SK-N-SH (cell line): Measurements from ENCODE around the gene RNF151. TPM values are rescaled to one million over a fixed set of nuclear protein-coding genes. Genes with fewer than 3 reads are reported as not detected.

Experiments used
- CTCF ChIA-PET: fragments of 300-600, 350-600 bp; formaldehyde crosslinking; extraction: SDS; loops from one replicate; lab custom pipeline; 2021; lab: Yijun Ruan, JAX
- POLR2A ChIA-PET: fragments of 350-600 bp; sonication (Branson Sonifier 250); formaldehyde crosslinking; extraction: SDS; loops from one replicate; lab custom pipeline; 2020; ENCODE audit warnings: antibody characterized with exemption, inconsistent platforms; lab: Yijun Ruan, JAX
- DNase-seq: peaks from one replicate; pipeline ENCODE4 v3.0.0; 2012
- H2AFZ ChIP-seq: fragments of 200-600 bp; sonication (generic); 2 replicates; pipeline ENCODE4 v1.8.1; 2016; ENCODE audit warnings: antibody characterized with exemption, mild to moderate bottlenecking, low read depth
- H3F3A ChIP-seq: fragments of 200-600 bp; sonication (generic); replicated peaks from 2 replicates; pipeline ENCODE3; 2016; ENCODE audit warnings: antibody characterized with exemption, mild to moderate bottlenecking; ENCODE audit not compliant: insufficient read depth
- H3K27ac ChIP-seq, 2 experiments: fragments of 200-500 bp in 1 of 2; fragments of 200-600 bp in 1 of 2; sonication (Bioruptor generic) in 1 of 2; sonication (generic), shearing (Covaris generic) in 1 of 2; 2 replicates each; pipeline versions ENCODE4 v1.5.1 to v1.6.1; 2014 to 2016; ENCODE audit warnings: low read depth in 2 of 2, inconsistent platforms in 1 of 2, low read length in 1 of 2, mild to moderate bottlenecking in 1 of 2, mixed read lengths in 1 of 2
- H3K27me3 ChIP-seq: fragments of 200-600 bp; sonication (generic), shearing (Covaris generic); 2 replicates; pipeline ENCODE4 v1.6.1; 2016; ENCODE audit warnings: mixed run types; ENCODE audit not compliant: insufficient read depth
- H3K36me3 ChIP-seq, 2 experiments: fragments of 200-500 bp in 1 of 2; fragments of 200-600 bp in 1 of 2; sonication (Bioruptor generic) in 1 of 2; sonication (generic) in 1 of 2; replicated peaks in 1 of 2; 2 replicates each; pipeline versions ENCODE3 to v1.5.1; 2014 to 2016; ENCODE audit warnings: low read length in 1 of 2, mild to moderate bottlenecking in 1 of 2; ENCODE audit not compliant: insufficient read depth in 2 of 2, control insufficient read depth in 1 of 2
- H3K4me1 ChIP-seq, 2 experiments: fragments of 200-500 bp in 1 of 2; fragments of 200-600 bp in 1 of 2; sonication (Bioruptor generic) in 1 of 2; sonication (generic), shearing (Covaris generic) in 1 of 2; 2 replicates each; pipeline versions ENCODE4 v1.5.1 to v1.6.1; 2014 to 2016; ENCODE audit warnings: low read depth in 1 of 2, low read length in 1 of 2, mixed run types in 1 of 2; ENCODE audit not compliant: insufficient read depth in 2 of 2, control insufficient read depth in 1 of 2
- H3K4me2 ChIP-seq: fragments of 200-600 bp; sonication (generic), shearing (Covaris generic); 2 replicates; pipeline ENCODE4 v1.6.1; 2017; ENCODE audit warnings: mixed run types
- H3K4me3 ChIP-seq, 2 experiments: fragments of 200-500 bp in 1 of 2; fragments of 200-600 bp in 1 of 2; sonication (Bioruptor generic) in 1 of 2; sonication (generic), shearing (Covaris generic) in 1 of 2; 2 replicates each; pipeline versions ENCODE4 v1.5.1 to v1.8.1; 2014 to 2016; ENCODE audit warnings: low read depth in 2 of 2, inconsistent platforms in 1 of 2, low read length in 1 of 2, mild to moderate bottlenecking in 1 of 2, mixed read lengths in 1 of 2, moderate library complexity in 1 of 2
- H3K79me2 ChIP-seq: fragments of 200-600 bp; sonication (generic); 2 replicates; pipeline ENCODE4 v1.8.1; 2017; ENCODE audit warnings: mild to moderate bottlenecking; ENCODE audit not compliant: insufficient read depth
- H3K9ac ChIP-seq: fragments of 200-600 bp; sonication (generic); 2 replicates; pipeline ENCODE4 v1.6.1; 2017; ENCODE audit warnings: mixed run types
- H3K9me2 ChIP-seq: fragments of 200-600 bp; sonication (generic); 2 replicates; pipeline ENCODE4 v1.6.1; 2017; ENCODE audit warnings: mixed run types
- H3K9me3 ChIP-seq: fragments of 200-600 bp; sonication (generic); 2 replicates; pipeline ENCODE4 v1.6.1; 2017; ENCODE audit warnings: mixed run types, mild to moderate bottlenecking, moderate library complexity
- H4K20me1 ChIP-seq: fragments of 200-600 bp; sonication (generic); 2 replicates; pipeline ENCODE4 v1.6.1; 2017; ENCODE audit warnings: mild to moderate bottlenecking, mixed run types; ENCODE audit not compliant: insufficient read depth
- CTCF ChIP-seq: fragments of 200-600 bp; sonication (generic); IDR thresholded peaks from 2 replicates; pipeline ENCODE4 v1.6.1; 2017; ENCODE audit warnings: antibody characterized with exemption, mild to moderate bottlenecking, moderate library complexity
- ELF1 ChIP-seq: IDR thresholded peaks from 2 replicates; pipeline ENCODE4 v1.4.0; 2012
- GABPA ChIP-seq: IDR thresholded peaks from 2 replicates; pipeline ENCODE4 v1.4.0; 2012; ENCODE audit warnings: low read depth, mild to moderate bottlenecking
- GATA2 ChIP-seq: sonication (generic); formaldehyde crosslinking; IDR thresholded peaks from 2 replicates; pipeline ENCODE4 v1.5.0; 2020; ENCODE audit warnings: mild to moderate bottlenecking, missing genetic modification reagents
- MAX ChIP-seq: IDR thresholded peaks from 2 replicates; pipeline ENCODE4 v1.4.0; 2012; ENCODE audit warnings: low read depth
- MEF2A ChIP-seq: IDR thresholded peaks from 2 replicates; pipeline ENCODE4 v1.4.0; 2012; ENCODE audit warnings: low read depth, borderline replicate concordance
- MXI1 ChIP-seq: IDR thresholded peaks from 2 replicates; pipeline ENCODE4 v1.6.1; 2012; ENCODE audit warnings: mild to moderate bottlenecking, low read depth, low read length, improper control_type of control experiment
- POLR2AphosphoS5 ChIP-seq: IDR thresholded peaks from 2 replicates; pipeline ENCODE4 v1.6.1; 2012; ENCODE audit warnings: low read depth, low read length
- RAD21 ChIP-seq: IDR thresholded peaks from 2 replicates; pipeline ENCODE4 v1.6.1; 2012; ENCODE audit warnings: mild to moderate bottlenecking, low read length
- REST ChIP-seq: IDR thresholded peaks from 2 replicates; pipeline ENCODE4 v1.6.1; 2012; ENCODE audit warnings: mild to moderate bottlenecking, low read depth, low read length, moderate library complexity
- RFX5 ChIP-seq: IDR thresholded peaks from 2 replicates; pipeline ENCODE4 v1.6.1; 2012; ENCODE audit warnings: mild to moderate bottlenecking, improper control_type of control experiment, low read length
- TAF1 ChIP-seq: IDR thresholded peaks from 2 replicates; pipeline ENCODE4 v1.6.1; 2012; ENCODE audit warnings: low read depth, mild to moderate bottlenecking, low read length, moderate library complexity, borderline replicate concordance
- WGBS: methylation state at CpG from one replicate; pipeline ENCODE4 v1.1.6; 2017; ENCODE audit warnings: low lambda C conversion rate; 5-methylcytosine and 5-hydroxymethylcytosine counted together
- polyA plus RNA-seq, 3 experiments: library from polyadenylated mRNA; depleted of rRNA; stranded (reverse); fragments of >200 nt; gene quantifications; 2 replicates each; pipeline ENCODE4 v1.2.3, GENCODE V29; 2012

Gene RNF151
- polyA plus RNA-seq, 1 of the 3 experiments (the other 2 are of a cell fraction) = 0.07 TPM

- Histone ChIP-seq H3K27me3 (no peaks in the 10 kb centered on the region), H3K4me2 (peak within 1 kb of the TSS; percentile 99), H3K4me3 (peak within 1 kb of the TSS; percentile 91 to 95), H3K9me2 (no peaks in the 10 kb centered on the region), H3K9me3 (no peaks in the 10 kb centered on the region), H3K79me2 (no peaks in the 10 kb centered on the region), H3K27ac (peak within 1 kb of the TSS in 1 of 2 experiments; percentile 64; a peak in 1 of 4 replicates), H3K4me1 (peaks cover 0 to 10% of the 10 kb centered on the region in 2 experiments; a peak in 2 of 4 replicates), H4K20me1 (no peaks in the 10 kb centered on the region), H3K9ac (peak within 1 kb of the TSS; percentile 81), H3K36me3 (peaks cover 4 to 14% of the 10 kb centered on the region in 2 experiments), H2AFZ (peak within 1 kb of the TSS; percentile 100), H3F3A (no peaks in the 10 kb centered on the region)
- ChIA-PET CTCF (interaction anchor here (0.6 to 3.4 kb wide), 5 partner anchors 10 to 132 kb away, joined by 3 to 16 read pairs (median 4); partner anchors contain the start of gene NDUFB10), POLR2A (interaction anchor here (0.8 to 1.6 kb wide), 5 partner anchors 11 to 22 kb away, joined by 3 to 17 read pairs (median 5); partner anchors contain the start of genes RPL3L and RPS2)
- TF ChIP-seq RFX5 = 0 out of 2 replicates have a peak, but pooled peaks have one; percentile 57
- TF ChIP-seq RAD21 = no peak
- TF ChIP-seq TAF1 = peak; percentile 79
- no peak for TF ChIP-seq MEF2A
- 0 out of 2 replicates have a peak, but pooled peaks have one; percentile 15 for TF ChIP-seq CTCF
- peak; percentile 87 for TF ChIP-seq POLR2AphosphoS5
- peak; percentile 63 for TF ChIP-seq GABPA
- TF ChIP-seq GATA2 (CRISPR knock-in tag) = no peak
- TF ChIP-seq ELF1 = peak; percentile 69
- TF ChIP-seq REST = no peak
- TF ChIP-seq MXI1 = peak; percentile 59
- peak; percentile 50 for TF ChIP-seq MAX
- WGBS = 2% methylated on average over 36 of the region's 77 CpGs
- peak; percentile 100 for DNase-seq
These were observed 23.6 kb upstream of the RNF151 start, which contains the start of gene MSRB1 for GRCh38 chr16:1942810-1943726. Gene MSRB1 (minus strand): TSS chr16:1943199. CDS start chr16:1943156, 43 bp downstream.
